GM12872 (cell line): ENCODE results near the gene SLC24A4.

Source experiments
- TF ChIP-seq, protein P1 (sequence below): IDR thresholded peaks from 3 replicates; pipeline ENCODE4 v1.5.1; 2011; ENCODE audit warnings: low read depth, mild to moderate bottlenecking, low read length, moderate library complexity; ENCODE audit not compliant: insufficient read depth

SLC24A4 gene

DNA sequence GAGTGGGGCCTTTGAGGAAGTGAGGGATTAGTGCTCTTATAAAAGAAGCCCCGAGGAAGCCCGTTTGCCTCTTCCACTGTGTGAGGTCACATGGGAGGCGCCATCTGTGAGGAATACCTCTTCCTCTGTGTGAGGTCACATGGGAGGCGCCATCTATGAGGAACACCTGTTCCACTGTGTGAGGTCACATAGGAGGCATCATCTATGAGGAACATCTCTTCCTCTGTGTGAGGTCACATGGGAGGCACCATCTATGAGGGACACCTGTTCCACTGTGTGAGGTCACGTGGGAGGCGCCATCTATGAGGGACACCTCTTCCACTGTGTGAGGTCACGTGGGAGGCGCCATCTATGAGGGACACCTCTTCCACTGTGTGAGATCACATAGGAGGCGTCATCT, 69.7 kb downstream of the SLC24A4 start:
- TF ChIP-seq, protein P1, sequence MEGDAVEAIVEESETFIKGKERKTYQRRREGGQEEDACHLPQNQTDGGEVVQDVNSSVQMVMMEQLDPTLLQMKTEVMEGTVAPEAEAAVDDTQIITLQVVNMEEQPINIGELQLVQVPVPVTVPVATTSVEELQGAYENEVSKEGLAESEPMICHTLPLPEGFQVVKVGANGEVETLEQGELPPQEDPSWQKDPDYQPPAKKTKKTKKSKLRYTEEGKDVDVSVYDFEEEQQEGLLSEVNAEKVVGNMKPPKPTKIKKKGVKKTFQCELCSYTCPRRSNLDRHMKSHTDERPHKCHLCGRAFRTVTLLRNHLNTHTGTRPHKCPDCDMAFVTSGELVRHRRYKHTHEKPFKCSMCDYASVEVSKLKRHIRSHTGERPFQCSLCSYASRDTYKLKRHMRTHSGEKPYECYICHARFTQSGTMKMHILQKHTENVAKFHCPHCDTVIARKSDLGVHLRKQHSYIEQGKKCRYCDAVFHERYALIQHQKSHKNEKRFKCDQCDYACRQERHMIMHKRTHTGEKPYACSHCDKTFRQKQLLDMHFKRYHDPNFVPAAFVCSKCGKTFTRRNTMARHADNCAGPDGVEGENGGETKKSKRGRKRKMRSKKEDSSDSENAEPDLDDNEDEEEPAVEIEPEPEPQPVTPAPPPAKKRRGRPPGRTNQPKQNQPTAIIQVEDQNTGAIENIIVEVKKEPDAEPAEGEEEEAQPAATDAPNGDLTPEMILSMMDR, result no peak

DNA sequence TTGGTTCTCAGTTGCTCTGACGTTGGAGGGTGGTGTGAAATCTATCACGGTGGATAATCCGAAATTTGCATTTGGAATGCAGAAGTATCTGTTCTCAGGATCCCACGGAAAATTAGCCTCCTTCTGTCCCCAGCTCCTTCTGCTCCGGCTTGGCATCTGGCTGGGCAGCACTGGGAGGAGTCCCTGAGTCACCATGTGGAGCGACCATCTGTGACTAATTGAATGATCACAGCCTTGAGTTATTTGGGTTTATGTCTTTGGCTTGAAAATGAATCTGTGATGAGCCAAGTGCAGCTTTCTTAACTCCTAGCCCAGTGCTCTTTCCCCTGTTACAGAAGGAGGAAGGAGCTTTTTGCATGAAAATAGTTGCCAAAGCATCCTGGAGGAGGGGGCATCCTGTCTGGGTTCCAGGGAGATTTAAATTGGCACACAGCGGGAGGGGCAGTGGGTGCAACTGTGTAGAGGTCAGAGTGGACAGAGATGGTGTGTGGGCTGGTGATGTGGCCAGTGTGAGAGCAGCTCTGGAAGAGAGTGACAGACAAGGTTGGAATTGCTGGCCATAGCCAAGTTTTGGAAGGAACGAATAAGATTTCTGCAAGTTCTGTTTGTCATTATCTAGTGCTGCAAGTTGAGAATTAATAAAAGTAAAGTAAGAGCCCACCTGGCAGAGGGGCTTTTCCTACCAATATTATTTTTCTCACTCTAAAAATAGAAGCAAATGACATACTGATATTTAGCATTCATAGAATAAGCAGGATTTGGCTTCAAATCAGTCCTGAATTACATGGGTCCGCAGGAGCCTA, 74.4 kb downstream of the SLC24A4 start:
- TF ChIP-seq, protein P1, result no peak

DNA sequence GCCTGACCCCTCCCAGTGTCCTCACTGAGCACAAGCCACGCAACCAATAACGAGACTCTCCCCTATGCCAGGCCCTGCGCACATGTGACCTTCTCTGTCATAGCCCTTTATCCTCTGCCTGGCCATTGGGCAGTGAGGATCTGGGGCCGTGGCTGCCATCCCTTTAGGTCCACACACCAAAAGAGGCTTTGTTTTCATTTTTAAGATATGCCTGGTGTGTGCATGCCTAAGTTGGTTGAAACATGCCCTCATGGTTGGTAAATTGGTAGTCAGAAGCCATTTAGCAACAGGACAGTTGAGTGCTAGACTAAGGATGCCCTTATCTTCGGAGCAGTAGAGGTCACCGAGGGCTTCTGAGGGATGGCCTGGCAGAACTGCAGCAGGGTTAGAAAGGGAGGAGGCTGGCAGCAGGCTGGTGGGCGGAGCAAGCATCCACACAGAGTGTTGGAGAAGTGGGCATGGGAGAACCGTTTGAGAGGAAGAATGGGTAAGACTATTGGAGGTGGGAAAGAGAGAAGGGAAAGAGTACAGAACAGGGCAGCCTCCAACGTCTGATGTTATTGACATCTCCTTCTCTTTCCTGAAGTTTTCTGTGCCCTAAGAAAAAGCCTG, 75.1 kb downstream of the SLC24A4 start:
- TF ChIP-seq, protein P1, result no peak

DNA sequence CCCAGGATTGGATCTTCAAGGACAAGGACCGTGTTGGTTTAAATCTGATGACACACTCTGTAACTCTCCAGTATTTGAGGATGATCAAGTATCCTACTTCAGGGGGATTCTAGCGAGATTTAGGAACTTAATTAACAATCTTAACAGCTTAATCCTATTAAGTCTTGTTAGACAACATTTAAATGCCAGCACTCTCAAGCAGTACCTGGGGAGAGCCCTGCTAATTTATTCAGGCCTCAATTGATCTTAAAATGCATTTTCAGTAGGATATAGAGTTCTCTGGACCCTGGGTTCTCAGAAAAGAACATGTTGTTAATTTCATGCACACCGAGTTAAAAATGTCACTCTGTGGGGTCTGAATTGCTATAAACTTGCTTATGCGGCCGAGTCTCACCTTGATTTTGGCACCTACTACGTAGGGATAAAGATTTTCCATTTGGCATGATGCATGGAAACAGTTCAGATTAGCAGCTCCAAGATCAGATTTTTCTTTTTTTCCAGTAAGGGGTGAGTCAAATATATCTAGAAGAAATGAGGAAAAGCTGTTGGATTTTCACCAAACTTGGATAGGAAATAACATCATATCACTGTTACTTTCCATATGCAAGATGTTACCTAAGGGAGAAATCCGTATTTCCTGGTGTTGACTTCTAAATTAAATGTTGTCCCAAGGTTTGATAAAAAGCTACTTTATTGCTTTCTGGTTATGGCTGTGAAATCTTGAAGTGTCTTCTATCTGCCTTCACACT, 76.1 kb downstream of the SLC24A4 start:
- TF ChIP-seq, protein P1, result no peak

DNA sequence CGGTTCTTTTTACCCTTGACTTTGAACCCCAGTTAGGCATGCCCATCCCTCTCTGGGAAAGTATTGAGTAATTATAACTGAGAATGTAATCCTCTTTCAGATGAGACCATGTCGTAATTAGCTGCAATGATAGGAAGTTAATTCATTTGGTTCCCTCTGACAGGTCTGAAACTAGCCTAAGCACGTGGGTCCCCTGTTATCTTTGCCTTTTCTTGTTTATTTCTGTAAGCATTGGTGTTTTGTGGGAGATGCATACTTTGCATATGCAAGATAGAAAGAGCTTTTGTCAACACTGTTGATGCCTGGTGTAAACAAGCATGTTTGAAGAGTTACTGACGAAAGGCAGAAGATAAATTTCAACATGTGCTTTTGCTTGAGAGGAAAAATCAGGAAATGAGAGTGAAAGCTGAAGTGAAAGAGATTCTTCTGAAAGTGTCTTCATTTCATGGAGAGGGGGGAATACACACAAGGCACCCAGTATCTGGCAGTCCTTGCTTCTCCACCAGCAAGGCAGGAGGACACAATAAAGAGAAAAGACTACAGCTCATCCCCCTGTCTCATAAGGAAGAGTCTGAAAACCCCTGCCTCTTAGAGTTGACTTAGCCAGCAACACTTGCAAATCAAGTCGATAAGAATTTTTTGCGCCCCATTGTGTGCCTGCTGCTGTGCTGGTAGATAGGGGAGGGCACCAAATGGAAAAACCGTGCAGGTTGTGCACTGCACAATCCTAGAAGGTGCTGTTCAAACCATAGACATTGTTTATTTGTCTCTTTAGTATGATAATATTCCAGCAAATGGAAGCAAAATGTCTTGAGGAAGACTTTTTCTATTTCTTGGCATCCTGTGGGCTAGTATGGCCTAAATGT, 77.8 kb downstream of the SLC24A4 start:
- TF ChIP-seq, protein P1, result no peak

DNA sequence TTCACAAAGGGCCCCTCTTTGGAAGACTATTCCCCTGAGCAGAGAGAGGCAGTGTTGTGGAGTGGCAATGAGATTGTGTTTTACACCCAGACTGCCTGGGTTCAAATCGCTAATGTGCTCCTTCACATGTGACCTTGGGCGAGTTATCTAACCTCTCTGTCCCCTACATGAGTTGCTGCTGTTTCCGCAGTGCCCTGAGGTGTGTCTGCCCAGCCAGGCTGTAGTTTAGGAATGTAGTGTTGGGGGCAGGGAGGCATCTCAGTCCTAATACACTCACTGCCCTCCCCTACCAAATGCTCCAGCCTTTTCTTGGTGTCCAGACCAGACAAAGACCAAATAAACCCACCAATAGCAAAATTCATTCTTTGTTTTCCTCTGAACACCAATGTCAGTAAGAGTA, 78.6 kb downstream of the SLC24A4 start:
- TF ChIP-seq, protein P1, result no peak
